Globus pallidus (tissue), 1 donor: ENCODE measurements around the gene PGBD4.
"Not testable (repeated sequence)": the region's sequence is repeated elsewhere in the genome, so short reads cannot be mapped to it uniquely, and the experiment has no call there.

ENCODE experiments used
- DNase-seq: peaks from one replicate; pipeline ENCODE4 v3.0.0-alpha.2; 2015; ENCODE audit warnings: low spot score

Gene PGBD4

DNA sequence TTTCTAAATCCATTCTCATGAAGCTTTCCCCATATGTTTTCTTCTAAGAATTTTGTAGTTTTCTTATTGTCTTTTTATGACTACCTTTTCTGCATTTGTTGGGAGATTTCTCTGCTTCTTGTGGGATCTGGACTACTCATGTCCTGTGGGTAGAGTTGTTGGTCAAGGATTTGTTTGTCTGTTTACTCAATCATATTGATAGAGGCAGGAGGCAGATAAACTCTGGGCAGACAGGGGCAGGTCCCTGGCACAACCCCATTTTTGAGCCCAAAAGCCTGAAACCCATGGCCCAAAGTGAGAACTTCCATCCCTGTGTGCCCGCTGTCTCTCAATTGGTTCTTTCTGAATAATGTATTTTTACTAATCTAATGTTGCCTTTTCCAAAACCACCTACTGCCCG, 12.3 kb downstream of the PGBD4 start:
- DNase-seq: no peak

DNA sequence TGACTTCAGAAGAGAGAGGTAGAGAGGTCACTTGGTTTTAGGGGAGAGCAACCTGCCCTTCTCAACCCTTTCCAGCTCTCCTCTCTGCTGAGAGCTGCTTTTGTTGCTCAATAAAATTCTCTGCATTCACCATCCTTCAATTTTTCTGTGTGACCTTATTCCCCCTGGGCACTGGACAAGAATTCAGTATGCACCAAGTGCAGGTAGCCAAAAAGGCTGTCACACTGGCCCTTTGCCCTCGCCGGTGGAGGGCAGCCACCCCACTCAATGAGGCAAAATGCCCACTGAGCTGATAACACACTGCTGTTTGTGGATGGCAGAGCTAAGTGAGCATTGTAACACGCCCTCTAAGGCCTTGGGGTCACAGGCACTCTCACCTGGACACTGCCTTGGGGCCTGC, 12.9 kb downstream of the PGBD4 start:
- no peak for DNase-seq

DNA sequence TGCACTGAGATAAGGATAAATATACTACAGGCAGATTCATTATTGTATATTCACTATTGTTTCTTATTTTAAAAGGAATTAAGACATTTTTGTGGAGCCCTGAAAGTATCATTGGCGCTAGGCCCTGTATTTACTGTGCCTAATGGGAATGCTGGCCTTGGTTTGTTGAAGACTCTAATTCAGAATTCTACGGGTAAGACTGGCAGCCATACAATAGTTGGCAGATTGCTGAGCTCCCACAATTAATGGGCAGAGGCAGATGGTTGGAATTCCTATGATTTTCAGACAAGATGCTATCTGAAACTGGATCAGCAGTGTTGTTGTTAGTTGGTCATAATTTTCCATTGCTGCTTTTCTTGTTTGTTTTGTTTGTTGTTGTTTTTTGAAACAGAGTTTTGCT, 14.7 kb downstream of the PGBD4 start:
- no peak for DNase-seq

DNA sequence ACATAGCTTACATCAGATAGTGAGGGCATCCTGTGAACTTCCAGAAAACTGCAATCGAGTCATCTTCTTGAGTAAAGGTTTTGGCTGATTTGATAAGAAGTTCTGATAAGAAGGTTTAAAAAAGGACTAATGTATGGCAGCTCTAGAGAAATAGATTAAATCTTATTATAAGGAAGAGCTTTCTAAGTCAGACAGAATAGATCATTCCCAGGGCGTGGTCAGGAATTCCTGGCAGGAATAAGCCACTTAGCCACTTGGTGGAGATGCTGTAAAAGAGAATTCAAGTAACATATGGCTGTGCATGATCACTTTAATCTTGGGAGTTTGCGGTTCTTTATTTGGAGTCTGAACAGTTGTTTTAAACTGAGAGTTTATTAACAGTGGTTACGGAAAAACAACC, 17.4 kb downstream of the PGBD4 start:
- DNase-seq: no peak

DNA sequence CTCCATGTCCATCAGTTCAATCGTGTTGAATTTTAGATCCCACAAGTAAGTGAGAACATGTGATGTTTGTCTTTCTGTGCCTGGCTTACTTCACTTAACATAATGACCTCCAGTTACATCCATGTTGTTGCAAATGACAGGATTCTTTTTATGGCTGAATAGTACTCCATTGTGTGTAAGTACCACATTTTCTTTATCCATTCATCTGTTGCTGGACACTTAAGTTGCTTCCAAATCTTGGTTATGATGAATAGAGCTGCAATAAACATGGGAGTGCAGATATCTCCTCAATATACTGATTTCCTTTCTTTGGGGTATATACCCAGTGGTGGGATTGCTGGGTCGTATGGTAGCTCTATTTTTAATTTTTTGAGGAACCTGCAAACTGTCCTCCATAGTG, 18.5 kb downstream of the PGBD4 start:
- DNase-seq: not testable (repeated sequence)

DNA sequence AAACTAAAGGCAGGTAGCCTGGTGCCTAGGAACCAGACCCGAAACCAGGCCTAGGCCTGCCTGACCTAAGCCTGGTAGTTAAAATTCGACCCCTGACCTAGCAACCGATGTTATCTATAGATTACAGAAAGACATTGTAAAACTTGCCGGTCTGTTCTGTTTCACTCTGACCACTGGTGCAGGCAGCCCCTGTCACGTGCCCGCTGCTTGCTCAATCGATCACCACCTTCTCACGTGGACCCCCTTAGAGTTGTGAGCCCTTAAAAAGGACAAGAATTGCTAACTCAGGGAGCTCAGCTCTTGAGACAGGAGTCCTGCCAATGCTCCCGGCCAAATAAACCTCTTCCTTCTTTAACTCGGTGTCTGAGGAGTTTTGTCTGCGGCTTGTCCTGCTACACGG, 19.9 kb downstream of the PGBD4 start:
- not testable (repeated sequence) for DNase-seq

DNA sequence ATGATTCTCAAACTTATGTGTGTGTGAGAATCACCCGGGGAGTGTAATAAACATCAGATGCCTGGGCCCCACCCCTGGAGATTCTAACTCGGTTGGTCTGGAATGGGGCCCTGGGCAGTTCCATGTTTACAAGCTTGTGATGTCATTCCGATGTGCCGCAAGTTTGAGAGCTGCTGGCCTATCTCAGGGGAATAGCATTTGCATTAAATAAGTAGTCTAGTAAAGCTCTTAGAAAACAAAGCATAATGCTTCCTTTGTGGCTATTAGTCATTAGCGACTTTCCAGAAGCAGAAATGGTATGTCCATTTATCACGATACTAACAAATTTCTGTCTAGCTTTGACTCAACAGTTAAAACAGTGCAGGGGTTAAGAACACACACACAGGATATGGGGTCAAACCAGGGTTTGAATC, 20.9 kb downstream of the PGBD4 start:
- no peak for DNase-seq

DNA sequence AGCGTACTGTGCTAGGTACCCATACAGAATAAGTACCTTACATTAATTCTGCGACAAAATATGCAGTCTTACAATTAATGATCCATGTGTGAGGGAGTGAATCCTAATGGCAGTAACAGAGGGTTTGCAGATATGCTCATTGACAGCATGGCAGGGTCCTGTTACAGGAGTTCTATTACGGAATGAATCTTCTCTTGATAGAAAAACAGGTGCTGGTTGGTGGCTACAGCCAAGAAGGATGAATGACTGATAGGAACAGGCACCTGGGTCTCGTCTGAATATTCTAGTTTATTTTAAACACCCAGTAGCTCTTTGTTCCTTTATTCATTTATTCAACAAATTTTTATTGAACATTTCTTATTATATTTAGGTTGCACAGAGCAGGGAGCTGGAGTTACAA, 22.8 kb downstream of the PGBD4 start:
- no peak for DNase-seq

DNA sequence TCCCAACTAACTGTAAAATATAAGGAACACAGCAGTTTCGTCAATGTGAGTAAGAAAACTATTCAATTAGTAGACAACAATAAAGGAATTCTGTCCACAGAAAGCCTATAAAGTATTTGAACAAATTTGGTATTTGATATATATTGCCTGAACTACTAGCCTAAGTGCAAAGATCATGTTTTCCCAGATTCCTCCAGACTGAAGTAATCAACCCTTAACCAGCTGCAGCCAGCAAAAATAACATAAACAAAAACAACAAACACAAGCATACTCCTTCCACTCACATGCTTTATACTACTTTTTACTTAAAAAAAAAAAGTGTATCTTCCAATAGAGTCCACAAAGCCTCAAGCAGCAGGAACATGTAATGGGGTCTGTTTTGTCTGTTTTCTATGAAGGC, 24.1 kb downstream of the PGBD4 start:
- no peak for DNase-seq

DNA sequence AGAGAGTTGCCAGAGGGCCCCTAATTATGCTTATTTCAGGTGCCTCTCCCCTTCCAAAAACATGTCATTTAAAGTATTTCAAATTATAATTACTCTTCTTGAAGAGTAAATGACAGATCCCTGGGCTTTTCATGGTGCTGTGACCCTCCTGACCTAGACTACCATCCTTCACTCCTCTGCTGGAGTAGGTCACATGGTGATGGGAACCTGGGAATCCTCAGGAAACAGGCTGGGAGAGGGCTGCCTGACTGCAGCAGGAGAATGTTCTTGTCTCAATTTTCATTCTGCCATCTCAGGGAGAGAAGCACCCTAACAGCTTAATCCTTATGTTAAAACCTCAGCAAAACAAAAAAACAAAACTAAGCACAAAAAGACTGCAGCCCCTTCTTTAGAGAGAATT, 24.6 kb downstream of the PGBD4 start:
- DNase-seq: no peak

DNA sequence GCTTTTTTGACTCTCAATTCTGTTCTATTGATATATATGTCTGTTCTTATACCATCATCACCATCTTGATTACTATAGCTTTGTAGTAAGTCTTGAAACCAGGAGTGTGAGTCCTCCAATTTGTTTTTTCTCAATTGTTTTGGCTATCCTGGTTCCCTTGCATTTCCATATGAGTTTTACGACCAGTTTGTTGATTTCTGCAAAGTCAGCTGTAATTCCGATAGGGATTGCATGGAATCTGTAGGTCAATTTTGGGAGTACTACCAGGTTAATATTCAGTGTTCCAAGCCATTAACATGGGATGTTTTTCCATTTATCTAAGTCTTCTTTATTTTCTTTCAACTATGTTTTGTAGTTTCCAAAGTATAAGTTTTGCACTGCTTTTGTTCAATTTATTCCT, 27.0 kb downstream of the PGBD4 start:
- DNase-seq: no peak

DNA sequence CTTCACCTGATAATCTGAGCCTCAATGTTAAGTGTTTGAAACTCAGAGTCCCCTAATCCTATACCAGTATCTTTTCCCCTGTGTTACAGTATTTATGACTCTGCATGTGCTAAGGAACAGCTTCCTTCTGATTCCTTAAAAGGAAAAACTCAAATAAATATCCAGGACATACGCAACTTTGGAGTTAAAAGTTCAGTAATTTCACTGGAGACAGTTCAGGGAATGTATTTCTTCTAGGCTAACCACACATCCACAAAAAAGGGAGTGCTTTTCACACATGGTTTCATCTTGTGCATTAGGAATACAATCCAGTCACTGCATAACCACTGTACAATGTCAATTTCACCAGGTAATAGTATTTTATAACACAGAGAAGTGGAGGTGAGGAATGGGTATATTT, 31.0 kb downstream of the PGBD4 start:
- no peak for DNase-seq

DNA sequence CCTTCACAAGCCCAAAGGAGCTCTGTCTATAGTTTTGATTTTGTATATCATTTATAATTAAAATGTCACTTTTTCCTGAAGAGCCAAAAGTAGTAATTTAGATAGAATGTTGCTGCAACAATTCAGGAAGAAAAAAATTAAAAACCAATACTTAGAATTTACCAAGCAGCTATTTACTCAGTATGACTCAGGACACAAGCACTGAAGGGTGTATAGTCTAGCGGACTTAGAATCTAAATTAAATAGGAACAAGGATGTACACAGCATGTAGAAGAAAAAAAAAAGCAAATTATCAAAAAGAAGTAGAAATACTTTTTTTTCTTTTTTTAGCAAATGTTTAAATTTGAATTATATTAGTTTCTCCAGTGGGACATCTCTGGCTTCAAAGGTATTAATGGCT, 31.6 kb downstream of the PGBD4 start:
- no peak for DNase-seq

DNA sequence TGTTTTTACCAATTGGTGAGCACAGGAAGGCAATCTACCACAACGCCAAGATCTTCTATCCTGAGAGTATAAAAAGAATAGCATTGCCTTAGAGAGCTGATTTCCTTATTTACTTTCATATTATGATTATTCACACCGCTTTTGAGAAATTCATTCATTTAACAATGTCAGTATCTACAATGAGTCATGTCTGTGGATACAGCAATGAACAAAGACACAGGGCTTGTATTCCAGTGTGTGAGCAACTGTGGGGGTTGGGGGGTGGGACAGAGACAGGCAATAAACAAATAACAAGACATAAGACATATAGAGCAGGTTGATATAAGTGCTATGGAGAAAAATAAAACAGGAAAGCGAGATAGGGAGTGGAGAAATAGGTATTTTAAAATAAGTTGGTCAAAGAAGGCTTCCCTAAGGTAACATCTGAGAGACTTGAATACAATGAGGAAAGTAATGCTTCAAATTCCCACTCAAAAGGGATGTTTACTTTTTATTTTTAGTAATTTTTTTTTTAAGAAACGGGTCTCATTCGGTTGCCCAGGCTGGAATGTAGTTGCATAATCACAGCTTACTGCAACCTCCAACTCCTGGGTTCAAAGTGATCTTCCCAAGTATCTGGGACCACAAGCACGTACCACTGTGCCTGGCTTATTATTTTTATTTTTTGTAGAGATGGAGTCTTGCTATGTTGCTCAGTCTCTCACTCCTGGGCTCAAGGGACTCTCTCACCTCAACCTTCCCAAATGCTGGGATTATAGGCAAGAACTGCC, 45.7 kb downstream of the PGBD4 start:
- DNase-seq: no peak

DNA sequence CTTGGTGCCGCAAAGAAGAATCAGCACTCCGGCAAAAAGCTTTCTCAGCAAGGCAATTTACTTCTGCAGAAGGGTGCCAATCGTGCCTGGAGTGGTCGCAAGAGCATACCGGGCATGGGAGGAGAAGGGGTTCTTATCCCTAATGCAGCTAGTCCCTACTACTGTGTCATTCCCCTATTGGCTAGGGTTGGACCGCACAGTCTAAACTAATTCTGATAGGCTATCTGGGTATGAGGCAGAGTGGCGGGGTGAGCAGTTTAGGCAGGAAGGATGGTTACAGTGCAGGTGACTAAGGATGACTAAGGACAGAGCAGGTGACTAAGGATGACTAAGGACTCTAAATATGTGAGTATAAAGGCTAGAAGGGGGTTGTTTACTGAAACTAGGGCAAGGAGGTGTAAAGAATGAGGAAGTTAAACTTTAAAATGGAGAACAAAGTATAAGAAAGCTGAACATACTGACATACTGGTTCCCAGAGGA, 52.9 kb downstream of the PGBD4 start:
- no peak for DNase-seq

DNA sequence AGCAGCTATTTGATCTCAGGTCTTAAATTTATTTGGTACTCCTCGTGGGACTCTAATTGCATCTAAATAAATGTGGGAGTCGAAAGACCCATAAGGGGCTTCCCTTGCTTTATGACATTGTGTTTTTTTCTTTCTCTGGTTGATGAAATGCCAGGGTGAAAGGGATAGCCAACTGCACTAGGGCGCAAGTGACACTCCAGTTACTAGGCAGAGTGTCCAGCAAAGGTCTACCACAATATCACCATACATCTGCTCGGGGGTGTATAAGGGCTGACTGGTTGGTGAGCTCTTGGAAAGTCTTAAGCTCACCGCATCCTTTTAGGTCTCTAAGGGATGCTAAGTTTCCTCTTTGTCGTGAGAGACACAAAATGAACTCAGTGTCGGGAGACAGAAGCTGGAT, 54.0 kb downstream of the PGBD4 start:
- no peak for DNase-seq
